ENCODE data around the gene TERT.
"Not testable (repeated sequence)": the region's sequence is repeated elsewhere in the genome, so short reads cannot be mapped to it uniquely, and the experiment has no call there.

The TERT gene

GRCh38 chr5:1282993-1283728, 11.7 kb downstream of the TERT start:
- DNase-seq; in situ Hi-C loops (cut with MboI; ENCODE audit: low pct_unique_long_range_greater_than_20kb, low sequenced_read_pairs): not testable (repeated sequence)

- DNase-seq: no peak
- in situ Hi-C loops (cut with MboI; ENCODE audit: low pct_unique_long_range_greater_than_20kb, low sequenced_read_pairs): no loop called here
Measured at GRCh38 chr5:1282131-1282992, 12.5 kb downstream of the TERT start.

- in situ Hi-C loops (cut with MboI; ENCODE audit: low pct_unique_long_range_greater_than_20kb, low sequenced_read_pairs): no loop called here
- DNase-seq: no peak
Measured at GRCh38 chr5:1281038-1281882, 13.6 kb downstream of the TERT start.

DNA sequence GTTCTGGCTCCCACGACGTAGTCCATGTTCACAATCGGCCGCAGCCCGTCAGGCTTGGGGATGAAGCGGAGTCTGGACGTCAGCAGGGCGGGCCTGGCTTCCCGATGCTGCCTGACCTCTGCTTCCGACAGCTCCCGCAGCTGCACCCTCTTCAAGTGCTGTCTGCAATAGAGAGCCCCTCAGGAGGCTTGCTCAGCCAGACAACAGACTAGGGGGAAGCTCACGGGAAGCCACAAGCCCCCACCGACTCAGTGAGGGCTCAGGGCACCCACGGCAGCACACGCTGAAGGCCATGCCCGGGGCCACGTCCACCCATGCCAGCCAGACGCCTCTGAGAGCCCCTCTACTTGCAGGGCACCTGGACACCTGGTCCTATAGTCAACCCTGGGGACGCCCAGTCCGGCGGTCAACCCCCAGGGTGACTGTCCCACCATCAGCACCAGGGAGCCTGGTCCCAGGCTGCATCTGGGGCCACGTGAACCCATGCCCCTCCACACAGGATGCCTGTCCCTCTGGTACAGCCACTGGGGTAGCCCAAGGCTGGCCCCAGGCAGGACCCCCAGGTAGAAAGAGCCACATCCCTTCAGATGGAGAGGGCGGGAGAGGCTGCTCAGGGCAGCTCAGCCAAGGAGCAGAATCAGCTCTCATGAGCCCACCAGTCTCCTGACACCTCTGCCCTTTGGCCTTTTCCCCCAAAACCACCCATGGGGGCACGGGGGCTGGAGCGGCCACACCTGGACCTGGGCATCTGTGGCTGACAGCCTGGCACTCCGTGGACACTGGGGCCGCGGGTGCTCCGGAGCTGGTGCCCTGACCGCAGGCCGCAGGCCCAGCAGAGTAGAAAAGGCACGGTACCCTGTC, 14.5 kb downstream of the TERT start:
- in situ Hi-C loops (cut with MboI; ENCODE audit: low pct_unique_long_range_greater_than_20kb, low sequenced_read_pairs): no loop called here
- DNase-seq: no peak

- no peak for DNase-seq
- in situ Hi-C loops (cut with MboI; ENCODE audit: low pct_unique_long_range_greater_than_20kb, low sequenced_read_pairs): no loop called here
Measured at GRCh38 chr5:1279443-1280151, 15.3 kb downstream of the TERT start.

- in situ Hi-C loops (cut with MboI; ENCODE audit: low pct_unique_long_range_greater_than_20kb, low sequenced_read_pairs): no loop called here
- no peak for DNase-seq
Measured at GRCh38 chr5:1278656-1279442, 16.0 kb downstream of the TERT start.

- in situ Hi-C loops (cut with MboI; ENCODE audit: low pct_unique_long_range_greater_than_20kb, low sequenced_read_pairs): no loop called here
- DNase-seq: no peak
Measured at GRCh38 chr5:1278216-1278615, 16.7 kb downstream of the TERT start.

DNA sequence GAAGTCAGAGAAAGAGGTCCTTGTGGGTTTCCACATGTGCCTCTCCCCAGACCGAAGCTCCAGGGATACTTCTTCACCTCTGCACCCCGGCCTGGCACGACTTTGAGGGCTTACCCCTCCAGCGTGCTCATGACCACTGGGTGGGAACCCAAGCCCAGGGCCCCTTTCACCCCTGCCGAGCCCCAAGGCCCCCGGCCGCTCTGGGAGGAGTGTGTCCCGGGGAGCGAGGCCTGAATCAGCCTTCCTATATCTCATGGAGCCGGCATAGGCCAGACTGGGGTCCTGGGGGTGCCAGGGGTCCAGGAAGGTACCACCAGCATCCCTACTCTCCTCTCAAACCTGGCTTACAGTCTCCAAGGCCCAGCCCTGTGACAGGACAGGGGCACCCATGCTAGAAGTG, 17.1 kb downstream of the TERT start:
- DNase-seq: no peak
- in situ Hi-C loops (cut with MboI; ENCODE audit: low pct_unique_long_range_greater_than_20kb, low sequenced_read_pairs): no loop called here

DNA sequence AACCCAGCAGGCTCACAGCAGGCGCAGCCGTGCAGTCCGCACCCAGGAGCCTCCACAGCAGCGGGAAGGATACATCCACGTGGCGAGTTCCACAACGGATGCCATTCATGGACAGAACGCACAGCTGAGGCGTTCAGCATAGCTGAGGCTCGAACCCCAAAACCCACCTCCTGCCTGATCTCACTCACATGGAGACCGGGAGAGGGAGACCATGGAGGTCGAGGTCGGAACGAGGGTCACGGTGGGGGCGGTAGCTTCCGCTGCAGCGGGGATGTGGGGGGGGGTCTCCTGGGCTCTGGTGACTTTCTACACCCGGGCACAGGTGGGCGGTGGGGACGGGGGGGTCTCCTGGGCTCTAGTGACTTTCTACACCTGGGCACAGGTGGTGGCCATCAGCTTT, 17.5 kb downstream of the TERT start:
- DNase-seq: no peak
- in situ Hi-C loops (cut with MboI; ENCODE audit: low pct_unique_long_range_greater_than_20kb, low sequenced_read_pairs): no loop called here

DNA sequence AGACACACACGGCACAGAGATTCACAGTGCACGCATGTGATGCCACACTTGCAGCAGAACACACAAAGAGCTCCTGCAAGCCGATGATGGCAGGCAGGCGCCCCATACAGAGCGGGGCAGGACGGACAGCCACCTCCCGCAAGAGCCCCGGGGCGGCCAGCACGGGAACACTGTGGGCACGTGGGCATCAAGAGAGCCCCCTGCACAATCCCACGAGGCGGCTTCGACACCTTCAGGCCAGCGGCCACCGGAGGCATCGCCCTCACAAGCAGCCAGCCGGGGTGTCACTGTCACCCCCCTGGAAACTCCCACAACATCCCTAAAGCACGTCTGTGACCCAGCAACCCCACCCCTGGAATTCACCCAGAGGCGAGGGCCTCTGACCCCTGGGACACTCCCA, 17.9 kb downstream of the TERT start:
- DNase-seq: no peak
- in situ Hi-C loops (cut with MboI; ENCODE audit: low pct_unique_long_range_greater_than_20kb, low sequenced_read_pairs): no loop called here

GRCh38 chr5:1275397-1276391, 19.2 kb downstream of the TERT start:
- in situ Hi-C loops (cut with MboI; ENCODE audit: low pct_unique_long_range_greater_than_20kb, low sequenced_read_pairs); DNase-seq: not testable (repeated sequence)

DNA sequence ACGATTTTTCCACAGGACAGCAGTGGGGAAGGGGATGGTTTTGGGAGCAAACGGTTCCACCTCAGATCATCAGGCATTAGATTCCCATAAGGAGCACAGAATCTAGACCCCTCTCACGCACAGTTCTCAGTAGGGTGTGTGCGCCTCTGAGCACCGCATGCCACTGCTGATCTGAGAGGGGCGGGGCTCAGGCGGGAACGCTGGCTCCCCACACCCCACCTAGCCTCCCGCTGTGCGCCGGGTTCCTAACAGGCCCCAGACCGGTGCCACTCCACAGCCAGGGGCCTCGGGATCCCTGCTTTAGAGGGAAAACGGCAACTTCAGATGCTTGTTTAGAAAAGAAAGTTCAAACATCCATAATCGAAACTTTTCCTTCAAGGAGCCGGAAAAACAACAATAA, 20.4 kb downstream of the TERT start:
- no peak for DNase-seq
- in situ Hi-C loops (cut with MboI; ENCODE audit: low pct_unique_long_range_greater_than_20kb, low sequenced_read_pairs): no loop called here

DNA sequence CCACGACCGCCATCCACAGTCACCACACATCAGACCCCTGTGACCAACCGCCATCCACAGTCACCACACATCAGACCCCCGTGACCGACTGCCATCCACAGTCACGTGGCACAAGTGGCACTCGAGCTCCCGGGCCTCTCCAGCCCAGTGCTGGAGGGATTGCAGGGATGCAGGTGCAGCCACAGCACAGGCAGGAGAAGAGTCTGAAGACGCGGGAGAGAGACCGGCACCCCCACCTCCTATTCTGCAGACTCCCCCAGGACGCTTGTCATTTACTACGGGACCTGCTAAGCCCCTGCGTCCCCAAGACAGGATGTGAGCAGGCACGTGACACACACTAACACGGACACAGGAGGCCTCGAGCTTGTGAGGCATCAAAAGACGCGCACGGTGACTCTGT, 21.1 kb downstream of the TERT start:
- in situ Hi-C loops (cut with MboI; ENCODE audit: low pct_unique_long_range_greater_than_20kb, low sequenced_read_pairs): no loop called here
- no peak for DNase-seq

- in situ Hi-C loops (cut with MboI; ENCODE audit: low pct_unique_long_range_greater_than_20kb, low sequenced_read_pairs): no loop called here
- DNase-seq: no peak
Measured at GRCh38 chr5:1272201-1272600, 22.7 kb downstream of the TERT start.

- DNase-seq: no peak
- in situ Hi-C loops (cut with MboI; ENCODE audit: low pct_unique_long_range_greater_than_20kb, low sequenced_read_pairs): no loop called here
Measured at GRCh38 chr5:1270933-1271914, 23.6 kb downstream of the TERT start.
